ENCODE results near the gene PHF11.
"Not testable (repeated sequence)": the region's sequence is repeated elsewhere in the genome, so short reads cannot be mapped to it uniquely, and the experiment has no call there.

Gene PHF11

DNA sequence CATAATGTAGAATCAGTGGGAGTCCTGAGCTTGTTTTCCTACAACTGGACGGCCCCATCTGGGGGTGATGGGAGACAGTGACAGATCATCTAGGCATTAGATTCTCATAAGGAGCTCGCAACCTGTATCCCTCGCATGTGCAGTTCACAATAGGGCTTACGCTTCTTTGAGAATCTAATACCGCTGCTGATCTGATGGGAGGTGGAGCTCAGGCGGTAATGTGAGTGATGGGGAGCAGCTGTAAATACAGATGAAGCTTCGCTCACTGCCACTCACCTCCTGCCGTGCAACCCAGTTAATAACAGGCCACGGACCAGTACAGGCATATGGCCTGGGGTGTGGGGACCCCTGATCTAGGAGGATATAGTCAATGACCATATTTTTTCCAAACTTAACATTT, 50.8 kb downstream of the PHF11 start:
- no peak for DNase-seq (ENCODE audit: low read depth in 3 of 3)

DNA sequence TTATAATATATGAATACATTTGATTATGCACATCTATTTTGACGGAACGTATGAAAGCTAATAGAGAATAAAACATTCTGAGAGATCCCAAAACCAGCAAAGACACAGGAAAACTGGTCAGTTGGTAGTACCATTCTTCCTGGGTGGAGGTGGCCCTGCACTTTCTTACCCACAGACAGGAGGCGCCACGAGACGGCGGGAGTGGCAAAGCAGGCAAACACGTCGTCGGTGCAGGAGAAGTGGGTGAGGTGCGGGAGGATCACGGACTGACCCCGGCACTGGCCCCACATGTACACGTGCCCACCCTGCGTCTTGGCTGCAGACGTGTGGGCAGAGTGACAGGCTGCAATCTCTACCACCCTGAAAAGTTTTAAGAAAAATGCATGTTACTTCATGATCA, 53.5 kb downstream of the PHF11 start:
- no peak for DNase-seq (ENCODE audit: low read depth in 3 of 3)

DNA sequence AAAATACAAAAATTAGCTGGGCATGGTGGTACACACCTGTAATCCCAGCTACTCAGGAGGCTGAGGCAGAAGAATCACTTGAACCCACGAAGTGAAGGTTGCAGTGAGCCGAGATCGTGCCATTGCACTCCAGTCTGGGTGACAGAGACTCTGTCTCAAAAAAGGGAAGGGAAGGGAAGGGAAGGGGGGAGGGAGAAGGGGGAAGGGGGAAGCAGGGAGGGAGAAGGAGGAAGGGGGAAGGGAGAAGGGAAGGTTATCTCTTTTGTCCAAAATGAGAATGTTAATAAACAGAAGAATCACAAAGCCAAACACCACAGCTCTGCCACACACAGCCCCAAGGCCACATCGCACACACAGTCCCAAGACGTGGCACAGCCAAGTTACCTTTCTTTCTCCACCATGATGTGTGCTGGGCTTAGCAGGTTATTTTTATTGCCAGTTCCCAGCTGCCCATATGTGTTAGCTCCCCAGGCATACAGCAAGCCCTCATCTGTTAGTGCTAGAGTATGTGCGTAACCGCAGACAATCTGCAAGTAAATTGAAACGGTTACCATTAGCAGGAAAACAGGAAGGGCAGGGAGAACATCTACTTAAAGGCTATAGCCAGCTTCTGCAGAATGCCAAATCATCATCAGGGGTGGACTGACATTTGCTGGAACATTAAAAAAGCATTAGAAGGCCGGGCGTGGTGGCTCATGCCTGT, 55.3 kb downstream of the PHF11 start:
- no peak for DNase-seq (ENCODE audit: low read depth in 3 of 3)

DNA sequence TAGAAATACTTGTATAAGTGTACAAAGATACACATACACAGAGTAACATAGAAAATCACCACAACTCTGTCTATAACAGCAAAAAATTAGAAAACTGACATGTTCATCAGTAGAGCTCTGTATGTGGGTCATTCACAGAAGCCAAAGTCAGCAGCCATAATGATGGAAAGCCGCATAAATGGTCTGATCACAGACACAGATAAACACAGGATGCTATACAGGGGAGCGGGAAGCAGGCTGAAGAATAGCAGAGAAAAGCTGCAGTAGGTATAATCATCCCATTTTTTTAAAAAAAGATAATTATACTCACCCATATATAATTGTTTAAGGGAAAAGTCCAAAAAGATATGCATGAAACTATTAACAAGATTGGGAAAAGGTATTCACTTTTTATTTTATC, 58.1 kb downstream of the PHF11 start:
- DNase-seq (ENCODE audit: low read depth in 3 of 3), result no peak

DNA sequence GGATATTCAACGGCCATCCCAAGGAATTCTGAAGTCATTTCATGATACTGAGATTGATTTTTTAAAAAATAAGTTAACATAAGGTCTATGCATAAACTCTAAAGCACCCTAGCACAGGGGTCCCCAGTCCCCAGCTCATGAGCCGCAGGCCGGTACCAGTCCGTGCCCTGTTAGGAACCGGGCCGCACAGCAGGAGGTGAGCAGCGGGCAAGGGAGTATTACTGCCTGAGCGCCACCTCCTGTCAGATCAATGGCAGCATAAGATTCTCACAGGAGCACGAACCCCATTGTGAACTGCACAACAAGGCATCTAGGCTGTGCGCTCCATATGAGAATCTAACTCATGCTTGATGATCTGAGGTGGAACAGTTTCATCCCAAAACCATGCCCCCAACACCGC, 58.6 kb downstream of the PHF11 start:
- no peak for DNase-seq (ENCODE audit: low read depth in 3 of 3)

DNA sequence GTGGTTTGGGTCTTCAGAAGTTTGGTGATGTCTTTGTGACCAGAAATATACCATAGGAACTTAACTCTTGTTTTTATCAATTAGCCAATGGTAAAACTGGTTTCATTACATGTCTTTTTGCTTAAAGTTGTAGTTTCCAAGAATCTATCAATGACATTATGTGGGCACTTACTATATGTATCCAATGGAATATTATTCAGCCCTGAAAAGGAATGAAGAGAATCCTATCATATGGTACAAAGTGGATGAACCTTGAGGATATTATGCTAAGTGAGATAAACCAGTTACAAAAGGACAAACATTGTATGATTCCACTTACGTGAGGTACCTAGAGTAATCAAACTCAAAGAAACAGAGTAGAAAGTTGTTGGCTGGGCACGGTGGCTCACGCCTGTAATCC, 63.3 kb downstream of the PHF11 start:
- DNase-seq (ENCODE audit: low read depth in 3 of 3), result no peak

DNA sequence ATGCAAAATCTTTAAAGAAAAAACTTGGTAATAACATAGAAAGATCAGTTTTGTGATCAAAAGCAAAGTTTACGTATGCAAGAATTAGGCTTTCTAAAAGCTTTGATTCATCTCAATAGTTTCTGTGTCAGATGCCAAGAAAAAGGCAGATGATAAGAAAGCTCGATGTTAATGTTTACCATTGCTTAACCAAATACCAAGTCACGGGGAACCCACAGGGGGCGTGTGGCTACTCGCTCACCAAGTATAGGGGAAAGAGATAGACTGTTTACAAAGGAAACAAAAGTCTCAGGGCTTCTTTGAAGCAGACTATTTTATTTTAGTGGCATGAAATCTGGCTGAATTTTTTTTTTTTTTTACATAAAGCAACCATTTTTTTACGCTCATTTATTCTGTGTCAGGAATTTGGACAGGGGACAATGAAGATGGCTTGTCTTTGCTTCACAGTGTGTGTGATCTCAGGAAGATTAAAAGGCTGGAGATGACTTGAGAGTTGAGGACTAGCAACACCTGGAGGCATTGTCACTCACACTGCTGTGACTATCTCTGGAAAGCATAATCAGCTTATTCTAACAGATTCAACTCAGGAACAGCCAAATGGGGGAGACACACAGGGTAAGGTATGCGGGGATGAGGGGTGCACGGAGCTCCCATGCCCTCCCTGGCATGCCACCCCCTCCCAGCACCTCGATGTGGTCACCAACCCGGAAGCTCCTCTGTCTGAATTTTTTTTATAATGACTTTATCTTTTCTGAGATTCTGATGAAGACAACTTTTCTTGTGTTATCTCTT, 64.7 kb downstream of the PHF11 start:
- no peak for DNase-seq (ENCODE audit: low read depth in 3 of 3)

DNA sequence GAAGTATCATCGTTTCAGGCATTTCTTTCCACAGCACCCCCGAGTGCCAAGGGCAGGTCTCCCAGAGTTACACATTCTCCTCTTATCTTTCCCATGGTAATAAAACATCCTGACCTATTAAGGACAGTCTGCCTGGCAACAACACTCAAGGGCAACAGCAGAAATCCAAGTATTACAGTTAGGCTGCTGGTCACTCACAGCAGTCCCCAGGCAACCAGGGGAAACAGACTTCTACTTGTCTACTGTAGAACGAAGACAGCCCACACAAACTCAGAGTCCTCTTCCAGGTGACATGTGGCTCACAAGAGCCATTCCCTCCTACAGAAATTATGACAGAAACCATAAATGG, 65.3 kb downstream of the PHF11 start:
- no peak for DNase-seq (ENCODE audit: low read depth in 3 of 3)

DNA sequence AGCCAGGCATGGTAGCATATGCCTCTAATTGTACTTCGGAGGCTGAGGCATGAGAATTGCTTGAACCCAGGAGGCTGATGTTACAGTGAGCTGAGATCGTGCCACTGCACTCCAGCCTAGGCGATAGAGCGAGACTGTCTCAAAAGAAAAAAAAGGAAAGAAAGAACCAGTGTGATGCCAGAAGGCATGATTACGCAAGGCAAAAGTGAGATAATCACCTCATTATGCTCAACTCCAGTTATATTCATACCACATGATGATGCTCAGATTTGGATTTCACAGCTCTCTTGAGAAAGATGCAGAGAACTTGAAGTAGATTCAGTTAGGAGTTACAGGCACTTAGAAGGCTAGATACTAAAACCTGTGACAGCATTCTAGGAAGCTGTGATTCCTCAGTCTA, 67.8 kb downstream of the PHF11 start:
- DNase-seq (ENCODE audit: low read depth in 3 of 3), result no peak

DNA sequence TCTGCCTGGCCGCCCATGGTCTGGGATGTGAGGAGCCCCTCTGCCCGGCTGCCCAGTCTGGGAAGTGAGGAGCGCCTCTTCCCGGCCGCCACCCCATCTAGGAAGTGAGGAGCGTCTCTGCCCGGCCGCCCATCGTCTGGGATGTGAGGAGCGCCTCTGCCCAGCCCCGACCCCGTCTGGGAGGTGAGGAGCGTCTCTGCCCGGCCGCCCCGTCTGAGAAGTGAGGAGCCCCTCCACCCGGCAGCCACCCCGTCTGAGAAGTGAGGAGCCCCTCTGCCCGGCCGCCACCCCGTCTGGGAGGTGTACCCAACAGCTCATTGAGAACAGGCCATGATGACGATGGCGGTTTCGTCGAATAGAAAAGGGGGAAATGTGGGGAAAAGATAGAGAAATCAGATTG, 69.7 kb downstream of the PHF11 start:
- DNase-seq (ENCODE audit: low read depth in 3 of 3), result not testable (repeated sequence)

DNA sequence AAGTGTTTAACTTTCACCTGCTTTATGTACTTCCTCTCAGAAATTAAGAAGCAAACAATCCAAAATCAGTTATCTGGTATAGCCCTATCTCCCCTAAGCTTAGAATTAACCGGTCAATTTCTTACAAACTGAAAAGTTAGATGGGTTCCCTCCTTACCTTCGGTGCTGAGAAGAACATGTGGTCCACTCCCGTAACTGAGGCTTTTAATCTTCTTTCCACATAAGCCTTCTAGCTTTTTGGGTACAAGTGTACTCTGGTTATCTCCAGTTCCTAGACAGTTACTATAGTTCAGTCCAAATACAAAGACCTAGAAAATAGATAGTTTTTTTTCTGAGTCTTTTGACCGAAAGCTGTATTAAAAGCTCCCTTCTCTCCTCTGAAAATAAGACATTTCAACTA, 70.7 kb downstream of the PHF11 start:
- no peak for DNase-seq (ENCODE audit: low read depth in 3 of 3)

DNA sequence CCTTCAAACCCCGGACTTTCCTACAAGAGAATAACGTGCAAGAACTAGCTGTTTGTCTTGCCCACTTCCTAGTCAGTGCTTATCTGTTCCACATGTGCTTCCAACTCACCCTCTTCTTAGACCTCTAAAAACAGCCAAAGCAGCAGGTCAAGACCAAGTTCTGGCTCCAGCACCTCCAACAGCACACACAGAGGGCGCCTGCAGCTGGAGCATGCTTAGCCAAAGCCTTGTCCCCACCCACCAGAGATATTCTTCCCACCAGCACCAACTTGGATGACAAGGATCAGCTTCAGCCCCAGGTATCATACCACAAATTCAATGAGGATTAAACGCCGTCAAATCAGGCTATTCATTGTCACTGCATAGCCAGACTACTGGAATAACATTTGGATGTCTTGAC, 71.7 kb downstream of the PHF11 start:
- DNase-seq (ENCODE audit: low read depth in 3 of 3), result no peak

DNA sequence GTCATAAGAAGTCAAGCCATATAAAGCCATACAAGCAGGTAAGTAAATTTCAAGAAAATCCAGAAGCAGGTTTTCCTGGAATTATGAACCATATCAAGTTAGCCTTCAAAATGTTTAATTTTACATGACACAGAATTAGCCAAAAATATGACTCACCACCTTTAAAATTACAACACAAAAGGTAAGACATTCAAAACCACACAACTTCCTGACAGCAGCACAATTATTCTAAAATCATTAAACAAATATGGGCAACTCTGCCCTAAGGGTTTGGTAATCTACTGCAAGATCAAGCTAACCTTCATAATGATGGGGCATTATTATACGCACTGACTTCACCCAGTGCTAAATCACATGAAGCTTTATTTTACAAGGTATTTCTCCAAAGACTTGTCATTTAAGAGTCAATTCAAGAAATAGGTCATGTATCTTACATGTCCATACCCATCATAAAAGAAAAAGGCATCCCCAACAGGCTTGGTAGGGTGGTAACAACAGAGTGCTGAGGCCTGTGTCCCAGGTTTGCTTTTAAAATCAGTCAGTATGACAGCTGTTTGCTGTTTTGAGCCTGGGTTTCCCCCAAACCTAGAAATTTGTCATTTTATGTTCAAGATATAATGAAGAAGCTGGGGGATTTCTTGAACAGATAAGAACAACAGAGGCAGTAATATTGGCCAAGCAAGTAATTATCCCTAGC, 74.4 kb downstream of the PHF11 start:
- no peak for DNase-seq (ENCODE audit: low read depth in 3 of 3)

DNA sequence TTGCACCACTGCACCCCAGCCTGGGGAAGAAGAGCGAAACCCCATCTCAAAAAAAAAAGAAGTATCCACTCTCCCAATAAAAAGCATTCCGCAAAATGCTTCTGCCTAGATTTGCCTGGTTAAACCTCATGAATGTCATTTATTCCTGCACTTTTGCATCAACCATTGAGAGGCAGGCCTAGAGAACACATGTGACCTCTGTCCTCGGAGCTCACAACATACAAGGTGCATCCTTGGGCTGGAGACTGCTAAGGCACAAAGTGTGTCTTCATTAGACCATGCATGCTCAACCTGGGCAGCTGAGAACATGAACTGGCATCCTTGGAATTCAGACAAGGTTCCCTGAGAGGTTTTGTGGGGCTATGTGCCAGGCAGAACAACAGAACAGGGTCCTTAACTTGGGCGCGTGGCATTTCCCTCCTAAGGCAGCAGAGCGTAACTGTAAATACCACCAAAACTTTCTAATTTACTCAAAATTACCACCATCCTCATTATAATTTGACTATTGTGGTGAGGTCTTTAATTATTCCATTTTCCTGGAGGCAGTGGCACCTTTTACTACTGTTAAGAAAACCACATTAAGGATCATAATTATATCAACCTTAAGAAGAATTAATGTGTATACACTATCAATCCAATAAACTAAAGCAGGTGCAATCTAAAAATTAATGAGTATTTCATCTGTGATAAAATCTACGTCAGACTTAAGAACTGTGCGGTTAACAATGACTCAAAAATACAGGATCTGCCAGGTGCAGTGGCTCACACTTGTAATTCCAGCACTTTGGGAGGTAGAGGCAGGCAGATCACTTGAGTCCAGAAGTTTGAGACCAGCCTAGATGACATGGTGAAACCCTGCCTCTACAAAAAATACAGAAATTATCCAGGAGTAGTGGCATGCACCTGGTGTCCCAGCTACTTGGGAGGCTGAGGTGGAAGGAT, 75.8 kb downstream of the PHF11 start:
- no peak for DNase-seq (ENCODE audit: low read depth in 3 of 3)
